ENCODE data around the gene IL17B. TPM values are rescaled to one million over a fixed set of nuclear protein-coding genes. Genes with fewer than 3 reads are reported as not detected.

Gene IL17B
- total and polyA plus RNA-seq, 2 of the 13 experiments (the other 11 are each of a cell fraction or from before 2014, with no cell fraction given): 0.29 to 2.6 TPM

GRCh38 chr5:149420545-149421371 lies 41.7 kb upstream of the IL17B start (continued):
- TF ChIP-seq, protein P1, sequence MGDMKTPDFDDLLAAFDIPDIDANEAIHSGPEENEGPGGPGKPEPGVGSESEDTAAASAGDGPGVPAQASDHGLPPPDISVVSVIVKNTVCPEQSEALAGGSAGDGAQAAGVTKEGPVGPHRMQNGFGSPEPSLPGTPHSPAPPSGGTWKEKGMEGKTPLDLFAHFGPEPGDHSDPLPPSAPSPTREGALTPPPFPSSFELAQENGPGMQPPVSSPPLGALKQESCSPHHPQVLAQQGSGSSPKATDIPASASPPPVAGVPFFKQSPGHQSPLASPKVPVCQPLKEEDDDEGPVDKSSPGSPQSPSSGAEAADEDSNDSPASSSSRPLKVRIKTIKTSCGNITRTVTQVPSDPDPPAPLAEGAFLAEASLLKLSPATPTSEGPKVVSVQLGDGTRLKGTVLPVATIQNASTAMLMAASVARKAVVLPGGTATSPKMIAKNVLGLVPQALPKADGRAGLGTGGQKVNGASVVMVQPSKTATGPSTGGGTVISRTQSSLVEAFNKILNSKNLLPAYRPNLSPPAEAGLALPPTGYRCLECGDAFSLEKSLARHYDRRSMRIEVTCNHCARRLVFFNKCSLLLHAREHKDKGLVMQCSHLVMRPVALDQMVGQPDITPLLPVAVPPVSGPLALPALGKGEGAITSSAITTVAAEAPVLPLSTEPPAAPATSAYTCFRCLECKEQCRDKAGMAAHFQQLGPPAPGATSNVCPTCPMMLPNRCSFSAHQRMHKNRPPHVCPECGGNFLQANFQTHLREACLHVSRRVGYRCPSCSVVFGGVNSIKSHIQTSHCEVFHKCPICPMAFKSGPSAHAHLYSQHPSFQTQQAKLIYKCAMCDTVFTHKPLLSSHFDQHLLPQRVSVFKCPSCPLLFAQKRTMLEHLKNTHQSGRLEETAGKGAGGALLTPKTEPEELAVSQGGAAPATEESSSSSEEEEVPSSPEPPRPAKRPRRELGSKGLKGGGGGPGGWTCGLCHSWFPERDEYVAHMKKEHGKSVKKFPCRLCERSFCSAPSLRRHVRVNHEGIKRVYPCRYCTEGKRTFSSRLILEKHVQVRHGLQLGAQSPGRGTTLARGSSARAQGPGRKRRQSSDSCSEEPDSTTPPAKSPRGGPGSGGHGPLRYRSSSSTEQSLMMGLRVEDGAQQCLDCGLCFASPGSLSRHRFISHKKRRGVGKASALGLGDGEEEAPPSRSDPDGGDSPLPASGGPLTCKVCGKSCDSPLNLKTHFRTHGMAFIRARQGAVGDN (CRISPR knock-in tag; IDR thresholded peaks at IDR 0.05): peak; percentile 68
- TF ChIP-seq ZNF253 (CRISPR knock-in tag; IDR thresholded peaks at IDR 0.05; ENCODE audit: borderline replicate concordance) (no peak), FOXK1 (CRISPR knock-in tag; IDR thresholded peaks at IDR 0.05; ENCODE audit: borderline replicate concordance, low read depth) (no peak), ATAD3A (CRISPR knock-in tag; IDR thresholded peaks at IDR 0.05) (no peak), SPEN (CRISPR knock-in tag; IDR thresholded peaks at IDR 0.05; ENCODE audit: low read depth) (no peak), ZNF256 (CRISPR knock-in tag; conservative IDR thresholded peaks at IDR 0.05) (no peak), TFDP2 (CRISPR knock-in tag; IDR thresholded peaks at IDR 0.05) (no peak), ZFY (CRISPR knock-in tag; IDR thresholded peaks at IDR 0.05) (0 out of 2 replicates have a peak, but pooled peaks have one; percentile 18), ZNF792 (CRISPR knock-in tag; IDR thresholded peaks at IDR 0.05) (no peak), ZNF441 (CRISPR knock-in tag; IDR thresholded peaks at IDR 0.05; ENCODE audit: borderline replicate concordance) (no peak), ZEB1 (IDR thresholded peaks at IDR 0.05; ENCODE audit: insufficient replicate concordance, low read depth) (no peak), TIGD3 (CRISPR knock-in tag; IDR thresholded peaks at IDR 0.05; ENCODE audit: borderline replicate concordance) (no peak), ZNF777 (CRISPR knock-in tag; IDR thresholded peaks at IDR 0.05) (no peak), ZNF790 (CRISPR knock-in tag; IDR thresholded peaks at IDR 0.05; ENCODE audit: borderline replicate concordance) (no peak), YEATS4 (CRISPR knock-in tag; IDR thresholded peaks at IDR 0.05; ENCODE audit: borderline replicate concordance) (no peak), HMGA1 (CRISPR knock-in tag; conservative IDR thresholded peaks at IDR 0.05) (no peak), ZMYM3 (CRISPR knock-in tag; IDR thresholded peaks at IDR 0.05) (peak; percentile 12; the same call in 1 of the 2 replicates), ZSCAN21 (CRISPR knock-in tag; IDR thresholded peaks at IDR 0.05; ENCODE audit: borderline replicate concordance) (no peak), ZNF335 (CRISPR knock-in tag; IDR thresholded peaks at IDR 0.05) (no peak)
- TF ChIP-seq, protein P2, sequence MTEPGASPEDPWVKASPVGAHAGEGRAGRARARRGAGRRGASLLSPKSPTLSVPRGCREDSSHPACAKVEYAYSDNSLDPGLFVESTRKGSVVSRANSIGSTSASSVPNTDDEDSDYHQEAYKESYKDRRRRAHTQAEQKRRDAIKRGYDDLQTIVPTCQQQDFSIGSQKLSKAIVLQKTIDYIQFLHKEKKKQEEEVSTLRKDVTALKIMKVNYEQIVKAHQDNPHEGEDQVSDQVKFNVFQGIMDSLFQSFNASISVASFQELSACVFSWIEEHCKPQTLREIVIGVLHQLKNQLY (CRISPR knock-in tag; IDR thresholded peaks at IDR 0.05): no peak
- TF ChIP-seq, protein P3, sequence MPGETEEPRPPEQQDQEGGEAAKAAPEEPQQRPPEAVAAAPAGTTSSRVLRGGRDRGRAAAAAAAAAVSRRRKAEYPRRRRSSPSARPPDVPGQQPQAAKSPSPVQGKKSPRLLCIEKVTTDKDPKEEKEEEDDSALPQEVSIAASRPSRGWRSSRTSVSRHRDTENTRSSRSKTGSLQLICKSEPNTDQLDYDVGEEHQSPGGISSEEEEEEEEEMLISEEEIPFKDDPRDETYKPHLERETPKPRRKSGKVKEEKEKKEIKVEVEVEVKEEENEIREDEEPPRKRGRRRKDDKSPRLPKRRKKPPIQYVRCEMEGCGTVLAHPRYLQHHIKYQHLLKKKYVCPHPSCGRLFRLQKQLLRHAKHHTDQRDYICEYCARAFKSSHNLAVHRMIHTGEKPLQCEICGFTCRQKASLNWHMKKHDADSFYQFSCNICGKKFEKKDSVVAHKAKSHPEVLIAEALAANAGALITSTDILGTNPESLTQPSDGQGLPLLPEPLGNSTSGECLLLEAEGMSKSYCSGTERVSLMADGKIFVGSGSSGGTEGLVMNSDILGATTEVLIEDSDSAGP (CRISPR knock-in tag; IDR thresholded peaks at IDR 0.05; ENCODE audit: borderline replicate concordance): peak; percentile 23; the same call in 1 of the 2 replicates
